HCEC 1CT (cell line): Measurements from ENCODE around the gene ZNF284.
"Not testable (repeated sequence)": the region's sequence is repeated elsewhere in the genome, so short reads cannot be mapped to it uniquely, and the experiment has no call there.

ENCODE experiments used
- DNase-seq: peaks from one replicate; pipeline ENCODE4 v3.0.0-alpha.2; 2017

Gene ZNF284

GRCh38 chr19:44112802-44113137 lies 40.8 kb downstream of the ZNF284 start:
- no peak for DNase-seq

DNA sequence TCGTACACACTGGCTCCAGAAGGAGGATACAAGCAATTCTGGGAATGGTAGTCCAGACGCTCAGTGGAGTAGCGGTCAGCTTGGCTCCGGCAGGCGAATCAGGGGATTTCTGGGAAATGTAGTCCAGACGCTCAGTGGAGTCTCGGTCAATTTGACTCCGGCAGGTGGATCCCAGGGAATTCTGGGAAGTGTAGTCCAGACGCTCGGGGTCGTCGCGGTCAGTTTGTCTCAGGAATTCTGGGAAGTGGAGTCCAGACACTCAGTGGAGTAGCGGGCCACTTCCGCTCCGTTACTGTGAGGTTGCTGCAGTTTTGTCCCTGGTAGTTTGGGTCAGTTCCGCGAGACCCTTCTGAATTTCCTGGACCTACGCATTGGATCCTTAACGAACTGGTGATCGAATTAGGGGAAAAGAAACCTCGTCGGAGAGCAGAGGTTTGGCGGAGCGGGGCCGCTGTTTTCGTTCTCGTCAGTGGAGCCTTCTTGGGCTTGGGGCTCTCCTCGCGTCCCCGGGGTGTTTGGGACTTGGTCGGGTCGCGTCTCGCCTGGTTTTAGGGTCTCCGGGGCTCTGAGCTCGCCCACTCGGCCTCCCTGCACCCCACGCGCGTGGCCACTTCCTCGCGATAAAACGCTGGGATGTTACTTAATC lies 41.3 kb downstream of the ZNF284 start, which contains the start of gene ZNF225:
Gene ZNF225 (plus strand): TSS at position 262 of the 646 bp plus-strand sequence. CDS start 2,429 bp downstream, outside the sequence.
- DNase-seq, result peak; percentile 98

DNA sequence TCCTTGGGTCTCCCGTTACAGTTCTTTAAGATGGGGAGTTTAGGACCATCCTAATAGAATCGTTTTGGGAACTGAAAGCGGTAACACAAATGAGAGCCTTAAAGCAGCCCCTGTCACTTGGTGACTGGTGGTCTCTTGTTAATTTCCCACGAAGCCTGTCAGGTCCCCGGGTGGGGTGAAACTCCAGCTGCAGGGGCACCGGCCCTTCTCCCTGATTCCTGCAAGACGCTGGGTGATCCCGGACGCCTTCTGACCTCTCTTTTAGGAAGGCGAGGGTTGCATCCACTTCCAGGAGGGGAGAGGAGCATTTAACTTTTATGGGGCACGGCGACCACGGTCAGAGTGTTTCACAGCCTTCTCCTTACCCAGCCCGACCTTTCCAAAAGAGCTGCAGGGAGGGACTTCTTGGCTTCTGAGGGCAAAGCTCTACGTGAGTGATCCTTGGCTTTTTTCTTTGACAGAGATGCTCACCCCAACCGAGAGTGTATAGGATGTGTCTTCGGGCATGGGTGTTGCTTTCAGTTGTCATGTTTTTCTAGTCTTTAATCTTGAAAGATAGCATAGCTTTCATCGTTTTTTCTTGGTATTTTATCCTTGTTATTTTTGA lies 41.9 kb downstream of the ZNF284 start:
- DNase-seq, result no peak

- not testable (repeated sequence) for DNase-seq
Measured at GRCh38 chr19:44121162-44121561, 49.2 kb downstream of the ZNF284 start.

GRCh38 chr19:44131955-44132354 lies 60.0 kb downstream of the ZNF284 start:
- DNase-seq, result no peak
